HepG2 (cell line): ENCODE measurements around the gene CACNG8. TPM values are rescaled to one million over a fixed set of nuclear protein-coding genes. Genes with fewer than 3 reads are reported as not detected.

Experiments used
- ATAC-seq: fragments of 200-7000 bp; cut with Tn5 transposase; 3 replicates; pipeline ENCODE4 v1.9.1; 2020; ENCODE audit warnings: mild to moderate bottlenecking, moderate library complexity
- BruUV-seq: library from RNA; stranded (reverse); fragments of 400-500 nt; replicated peaks from 2 replicates; lab custom pipeline; 2021; lab: Mats Ljungman, UMichigan
- CTCF ChIA-PET: fragments of 300-600 bp; formaldehyde crosslinking; extraction: SDS; loops from one replicate; lab custom pipeline; 2021; ENCODE audit warnings: low total read pairs, inconsistent platforms, low intra/inter-chr PET ratio; lab: Yijun Ruan, JAX
- POLR2A ChIA-PET: fragments of 350-600 bp; sonication (Branson Sonifier 250); formaldehyde crosslinking; loops from one replicate; lab custom pipeline; 2020; ENCODE audit warnings: antibody characterized with exemption, inconsistent platforms; lab: Yijun Ruan, JAX
- DNase-seq: peaks from one replicate; pipeline ENCODE4 v3.0.0-alpha.2; 2015; ENCODE audit warnings: low spot score
- FAIRE-seq: peaks from 3 replicates; lab custom pipeline; 2011; peaks lifted over from hg19 to GRCh38; lab: Jason Lieb, UNC
- H2AFZ ChIP-seq: one replicate; pipeline ENCODE4 v1.6.1; 2011; ENCODE audit warnings: low read length, inconsistent platforms
- H3K27ac ChIP-seq: fragments of 300-600 bp; 3 replicates; pipeline ENCODE4 v1.8.0; 2011; ENCODE audit warnings: mixed run types, mild to moderate bottlenecking, mixed read lengths, low read length, inconsistent platforms; ENCODE audit not compliant: insufficient read depth; ENCODE audit errors: extremely low read length
- H3K27me3 ChIP-seq, 2 experiments: fragments of 200-600 bp in 1 of 2; 2 replicates in 1 of 2; 3 replicates in 1 of 2; pipeline versions ENCODE4 v1.6.0 to v1.8.0; 2011; ENCODE audit warnings: low read length in 2 of 2, mild to moderate bottlenecking in 2 of 2, moderate library complexity in 2 of 2, inconsistent platforms in 1 of 2; ENCODE audit not compliant: insufficient read depth in 2 of 2, control insufficient read depth in 1 of 2
- H3K36me3 ChIP-seq, 2 experiments: fragments of 200-600 bp in 1 of 2; replicated peaks in 1 of 2; 2 replicates in 1 of 2; 3 replicates in 1 of 2; pipeline versions ENCODE4 v1.5.1 to v1.8.0; 2011; ENCODE audit warnings: low read length in 2 of 2, inconsistent platforms in 1 of 2; ENCODE audit not compliant: insufficient read depth in 2 of 2, control insufficient read depth in 1 of 2
- H3K4me1 ChIP-seq: 2 replicates; pipeline ENCODE4 v1.5.1; 2012; ENCODE audit warnings: low read length, inconsistent platforms; ENCODE audit not compliant: insufficient read depth
- H3K4me2 ChIP-seq: 2 replicates; pipeline ENCODE4 v1.6.0; 2011; ENCODE audit warnings: low read depth, low read length, inconsistent platforms
- H3K4me3 ChIP-seq, 3 experiments: fragments of 200-600 bp in 1 of 3; sonication (generic), shearing (Covaris generic) in 1 of 3; replicated peaks in 1 of 3; 2 replicates each; pipeline ENCODE4 v1.5.1; 2011 to 2016; ENCODE audit warnings: low read length in 3 of 3, inconsistent platforms in 2 of 3, low read depth in 2 of 3, mild to moderate bottlenecking in 2 of 3, control low read depth in 1 of 3, mixed read lengths in 1 of 3; ENCODE audit not compliant: insufficient read depth in 1 of 3
- H3K79me2 ChIP-seq: one replicate; pipeline ENCODE4 v1.6.1; 2011; ENCODE audit warnings: low read length, inconsistent platforms; ENCODE audit not compliant: insufficient read depth
- H3K9ac ChIP-seq: 2 replicates; pipeline ENCODE4 v1.6.0; 2011; ENCODE audit warnings: mild to moderate bottlenecking, low read depth, low read length, inconsistent platforms; ENCODE audit not compliant: insufficient read depth
- H3K9me3 ChIP-seq: 2 replicates; pipeline ENCODE4 v1.5.1; 2012; ENCODE audit warnings: mild to moderate bottlenecking, low read length
- H4K20me1 ChIP-seq: 2 replicates; pipeline ENCODE4 v1.6.0; 2011; ENCODE audit warnings: inconsistent platforms, mild to moderate bottlenecking, low read length, moderate library complexity; ENCODE audit not compliant: insufficient read depth
- BRF2 ChIP-seq: sonication (generic); formaldehyde crosslinking; IDR thresholded peaks from 2 replicates; pipeline ENCODE4 v1.8.1; 2022; ENCODE audit warnings: mild to moderate bottlenecking, missing genetic modification reagents
- ETS1 ChIP-seq: sonication (generic); formaldehyde crosslinking; IDR thresholded peaks from 2 replicates; pipeline ENCODE4 v1.4.0; 2020; ENCODE audit warnings: missing genetic modification reagents
- HNRNPUL1 ChIP-seq: fragments of 200-400 bp; formaldehyde crosslinking; IDR thresholded peaks from 2 replicates; pipeline ENCODE4 v1.6.1; 2017; ENCODE audit warnings: low read depth, mild to moderate bottlenecking, low read length, moderate library complexity
- KDM5B ChIP-seq: sonication (generic); formaldehyde crosslinking; IDR thresholded peaks from 2 replicates; pipeline ENCODE4 v1.4.0; 2020; ENCODE audit warnings: missing genetic modification reagents, mild to moderate bottlenecking, borderline replicate concordance
- PHF20 ChIP-seq: sonication (generic); formaldehyde crosslinking; IDR thresholded peaks from 2 replicates; pipeline ENCODE4 v1.5.0; 2020; ENCODE audit warnings: mild to moderate bottlenecking, missing genetic modification reagents
- STAG1 ChIP-seq: sonication (generic); formaldehyde crosslinking; IDR thresholded peaks from 2 replicates; pipeline ENCODE4 v1.4.0; 2020; ENCODE audit warnings: missing genetic modification reagents
- STAT6 ChIP-seq: sonication (generic); formaldehyde crosslinking; IDR thresholded peaks from 2 replicates; pipeline ENCODE4 v1.4.0; 2020; ENCODE audit warnings: missing genetic modification reagents, mild to moderate bottlenecking, borderline replicate concordance
- ZBTB20 ChIP-seq: sonication (generic); formaldehyde crosslinking; IDR thresholded peaks from 2 replicates; pipeline ENCODE4 v1.8.1; 2023; ENCODE audit warnings: missing genetic modification reagents, low read depth, mild to moderate bottlenecking, borderline replicate concordance
- ZNF142 ChIP-seq: sonication (generic); formaldehyde crosslinking; IDR thresholded peaks from 2 replicates; pipeline ENCODE4 v1.4.0; 2020; ENCODE audit warnings: missing genetic modification reagents
- ZNF562 ChIP-seq: sonication (generic); formaldehyde crosslinking; IDR thresholded peaks from 2 replicates; pipeline ENCODE4 v1.8.0; 2022; ENCODE audit warnings: missing genetic modification reagents, borderline replicate concordance
- ZNF567 ChIP-seq: sonication (generic); formaldehyde crosslinking; IDR thresholded peaks from 2 replicates; pipeline ENCODE4 v1.8.1; 2023; ENCODE audit warnings: mild to moderate bottlenecking, missing genetic modification reagents, borderline replicate concordance
- ZNF782 ChIP-seq: sonication (generic); formaldehyde crosslinking; IDR thresholded peaks from 2 replicates; pipeline ENCODE4 v1.4.0; 2020; ENCODE audit warnings: missing genetic modification reagents, mild to moderate bottlenecking, borderline replicate concordance
- ZSCAN29 ChIP-seq: sonication (generic); formaldehyde crosslinking; conservative IDR thresholded peaks from 2 replicates; pipeline ENCODE4 v1.4.0; 2020; ENCODE audit warnings: mild to moderate bottlenecking, missing genetic modification reagents
- WGBS: methylation state at CpG from one replicate; pipeline ENCODE4 v1.1.6; 2017; ENCODE audit warnings: low lambda C conversion rate; 5-methylcytosine and 5-hydroxymethylcytosine counted together
- in situ Hi-C: cut with HindIII; loops from 2 replicates; pipeline ENCODE4 v1.10.0; 2017; ENCODE audit warnings: low pct_unique_long_range_greater_than_20kb; ENCODE audit not compliant: extremely low pct_ligation_motif_present
- intact Hi-C: fragments of 100-400 bp; cut with micrococcal nuclease; formaldehyde crosslinking; loops from one replicate; pipeline ENCODE4 v1.10.0; 2022; ENCODE audit not compliant: unreplicated experiment
- polyA plus RNA-seq, 8 experiments: library from polyadenylated mRNA; depleted of rRNA in 3 of 8; stranded (reverse) in 7 of 8; unstranded in 1 of 8; fragments of >200 nt; fragmentation: Illumina TruSeq in 4 of 8; extraction: Trizol in 4 of 8; gene quantifications; 2 replicates each; pipeline versions ENCODE4 v1.2.1 to v1.2.3, GENCODE V29; 2011 to 2016; ENCODE audit warnings: low read depth in 4 of 8, missing spikeins in 1 of 8, mixed read lengths in 1 of 8; ENCODE audit not compliant: insufficient read depth in 1 of 8
- total RNA-seq, 5 experiments: library from RNA; depleted of rRNA; stranded (reverse); fragments of >200 nt; fragmentation: Illumina TruSeq; extraction: Trizol; gene quantifications; 2 replicates each; pipeline ENCODE4 v1.2.3, GENCODE V29; 2016; ENCODE audit warnings: low read depth in 1 of 5

CACNG8 gene
- total and polyA plus RNA-seq, 2 of the 13 experiments (the other 11 are each of a cell fraction or from before 2014, with no cell fraction given) = not detected

GRCh38 chr19:53944416-53944815, 18.3 kb upstream of the CACNG8 start:
- CTCF ChIA-PET = no interaction called here
- Histone ChIP-seq H3K27me3 (peaks cover 0 to 34% of the 10 kb centered on the region in 2 experiments; a peak in 2 of 5 replicates), H4K20me1 (0 out of 2 replicates have a peak, but pooled peaks cover 2% of the 10 kb centered on the region), H3K4me1 (no peaks in the 10 kb centered on the region), H3K36me3 (no peaks in the 10 kb centered on the region), H2AFZ (no peak overlapping the region), H3K4me2 (no peak overlapping the region), H3K4me3 (no peak overlapping the region), H3K9me3 (no peaks in the 10 kb centered on the region), H3K27ac (no peak overlapping the region), H3K9ac (no peak overlapping the region), H3K79me2 (no peaks in the 10 kb centered on the region)
- WGBS = 21% methylated on average over 4 of the region's 4 CpGs
- intact Hi-C loops (no loop called here), in situ Hi-C loops (no loop called here)
- TF ChIP-seq BRF2 (no peak), KDM5B (CRISPR knock-in tag) (no peak), PHF20 (CRISPR knock-in tag) (no peak), ETS1 (CRISPR knock-in tag) (no peak), ZNF142 (CRISPR knock-in tag) (no peak), ZNF562 (CRISPR knock-in tag) (no peak), ZNF782 (CRISPR knock-in tag) (no peak), ZSCAN29 (CRISPR knock-in tag) (no peak), ZBTB20 (CRISPR knock-in tag) (no peak), STAT6 (CRISPR knock-in tag) (no peak), HNRNPUL1 (no peak), STAG1 (CRISPR knock-in tag) (no peak), ZNF567 (no peak)
- ATAC-seq = no peak
- FAIRE-seq = no peak
- POLR2A ChIA-PET = no interaction called here
- DNase-seq = no peak
- no TSS peak for BruUV-seq
